Neural cell (in vitro differentiated cells): ENCODE data around the gene GPLD1. TPM values are rescaled to one million over a fixed set of nuclear protein-coding genes. Genes with fewer than 3 reads are reported as not detected.

ENCODE experiments used
- H2AFZ ChIP-seq: fragments of 200-600, 300-800 bp; sonication (generic), shearing (Covaris generic); 2 replicates; pipeline ENCODE4 v1.6.0; 2014; ENCODE audit warnings: low read depth, mild to moderate bottlenecking, antibody characterized with exemption, low read length, moderate library complexity
- H3F3A ChIP-seq: fragments of 200-600 bp; shearing (Covaris generic); 2 replicates; pipeline ENCODE4 v1.6.1; 2016; ENCODE audit warnings: mild to moderate bottlenecking, moderate library complexity, mixed read lengths, antibody characterized with exemption, low read length; ENCODE audit not compliant: insufficient read depth, poor library complexity, severe bottlenecking
- H3K27ac ChIP-seq: fragments of 200-600, 300-800 bp; sonication (generic), shearing (Covaris generic); 2 replicates; pipeline ENCODE4 v1.5.1; 2014; ENCODE audit warnings: mild to moderate bottlenecking, low read length, moderate library complexity
- H3K27me3 ChIP-seq: fragments of 300-800, 200-600 bp; sonication (generic), shearing (Covaris generic); 2 replicates; pipeline ENCODE4 v1.6.0; 2014; ENCODE audit warnings: mild to moderate bottlenecking, low read depth, low read length, moderate library complexity; ENCODE audit not compliant: insufficient read depth
- H3K36me3 ChIP-seq: fragments of 300-800, 200-600 bp; sonication (generic), shearing (Covaris generic); 2 replicates; pipeline ENCODE4 v1.5.1; 2014; ENCODE audit warnings: mild to moderate bottlenecking, antibody characterized with exemption, low read length, moderate library complexity; ENCODE audit not compliant: insufficient read depth
- H3K4me2 ChIP-seq: fragments of 300-800, 200-600 bp; sonication (generic), shearing (Covaris generic); 2 replicates; pipeline ENCODE4 v1.6.0; 2014; ENCODE audit warnings: mild to moderate bottlenecking, low read length
- H3K4me3 ChIP-seq: fragments of 300-800, 200-600 bp; sonication (generic), shearing (Covaris generic); 2 replicates; pipeline ENCODE4 v1.5.1; 2014; ENCODE audit warnings: mild to moderate bottlenecking, low read length, moderate library complexity
- H3K79me2 ChIP-seq: fragments of 200-600 bp; shearing (Covaris generic); replicated peaks from 2 replicates; pipeline ENCODE4 v1.6.0; 2014; ENCODE audit warnings: mild to moderate bottlenecking, low read length, moderate library complexity; ENCODE audit not compliant: insufficient read depth
- H3K9ac ChIP-seq: fragments of 300-800, 200-600 bp; sonication (generic), shearing (Covaris generic); 2 replicates; pipeline ENCODE4 v1.6.1; 2016; ENCODE audit warnings: mild to moderate bottlenecking, low read length, mixed read lengths
- H3K9me2 ChIP-seq: fragments of 200-600 bp; shearing (Covaris generic); 2 replicates; pipeline ENCODE4 v1.6.1; 2016; ENCODE audit warnings: mild to moderate bottlenecking, low read length, mixed read lengths; ENCODE audit not compliant: insufficient read depth
- H3K9me3 ChIP-seq: fragments of 200-600, 300-800 bp; sonication (generic), shearing (Covaris generic); 2 replicates; pipeline ENCODE4 v1.6.1; 2016; ENCODE audit warnings: mild to moderate bottlenecking, mixed run types, low read length, moderate library complexity, mixed read lengths
- H4K20me1 ChIP-seq: fragments of 200-600 bp; shearing (Covaris generic); 2 replicates; pipeline ENCODE4 v1.6.1; 2016; ENCODE audit warnings: mild to moderate bottlenecking, mixed run types; ENCODE audit not compliant: insufficient read depth
- EP300 ChIP-seq: fragments of 450-650 bp; conservative IDR thresholded peaks from 2 replicates; pipeline ENCODE4 v1.6.1; 2014; ENCODE audit warnings: antibody characterized with exemption, mild to moderate bottlenecking, moderate library complexity; ENCODE audit not compliant: poor library complexity, severe bottlenecking
- EZH2 ChIP-seq: fragments of 200-600, 300-800 bp; shearing (Covaris generic), sonication (generic); IDR thresholded peaks from 2 replicates; pipeline ENCODE4 v1.6.1; 2014; ENCODE audit warnings: antibody characterized with exemption, low read length, borderline replicate concordance, mild to moderate bottlenecking; ENCODE audit not compliant: insufficient read depth, poor library complexity, severe bottlenecking
- MXI1 ChIP-seq: fragments of 450-650 bp; conservative IDR thresholded peaks from 2 replicates; pipeline ENCODE4 v1.6.1; 2014; ENCODE audit warnings: antibody characterized with exemption, mild to moderate bottlenecking; ENCODE audit not compliant: poor library complexity, severe bottlenecking
- POLR2AphosphoS5 ChIP-seq: IDR thresholded peaks from 2 replicates; pipeline ENCODE4 v1.6.1; 2012
- RAD21 ChIP-seq: fragments of 450-650 bp; conservative IDR thresholded peaks from 2 replicates; pipeline ENCODE4 v1.6.1; 2014; ENCODE audit warnings: antibody characterized with exemption, mild to moderate bottlenecking, moderate library complexity
- SMC3 ChIP-seq: fragments of 450-650 bp; conservative IDR thresholded peaks from 2 replicates; pipeline ENCODE4 v1.6.1; 2014; ENCODE audit warnings: antibody characterized with exemption, mild to moderate bottlenecking, moderate library complexity; ENCODE audit not compliant: poor library complexity
- TAF1 ChIP-seq: IDR thresholded peaks from 2 replicates; pipeline ENCODE4 v1.6.1; 2012; ENCODE audit warnings: low read depth
- polyA plus RNA-seq: library from polyadenylated mRNA; depleted of rRNA; stranded (reverse); fragments of >200 nt; gene quantifications from 2 replicates; pipeline ENCODE4 v1.2.3, GENCODE V29; 2014
- TF ChIP-seq, protein P1 (sequence below): fragments of 450-650 bp; IDR thresholded peaks from 2 replicates; pipeline ENCODE4 v1.5.1; 2014; ENCODE audit warnings: antibody characterized with exemption, mild to moderate bottlenecking, moderate library complexity; ENCODE audit not compliant: poor library complexity, severe bottlenecking
- TF ChIP-seq, protein P2 (sequence below): IDR thresholded peaks from 2 replicates; pipeline ENCODE4 v1.6.1; 2012; ENCODE audit warnings: borderline replicate concordance

Gene GPLD1
- polyA plus RNA-seq, 1 donor from 2014 or later: 11.0 TPM

DNA sequence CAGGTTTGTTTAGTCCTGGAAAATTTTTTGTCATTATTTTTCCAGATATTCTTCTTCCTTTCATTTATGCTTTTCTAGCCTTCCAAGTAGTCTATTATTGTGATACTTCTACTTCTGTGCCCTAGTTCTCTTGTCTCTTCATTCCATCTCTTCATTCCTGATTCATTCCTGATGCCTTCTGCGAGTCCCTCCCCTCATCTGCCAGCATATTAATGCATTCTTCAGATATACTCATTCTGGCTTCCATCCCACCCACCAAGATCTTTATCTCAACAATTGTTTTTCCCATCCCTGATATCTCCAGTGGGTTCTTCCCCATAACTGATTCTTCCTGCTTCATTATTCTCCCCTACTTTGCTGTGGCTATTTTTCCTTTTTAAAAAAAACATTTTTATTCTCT, 40.6 kb upstream of the GPLD1 start:
- H3K9me3 ChIP-seq: no peaks in the 10 kb centered on the region
- H3K27ac ChIP-seq: no peak overlapping the region
- H3F3A ChIP-seq: no peaks in the 10 kb centered on the region
- H3K9ac ChIP-seq: no peak overlapping the region
- H3K9me2 ChIP-seq: no peaks in the 10 kb centered on the region
- peaks cover 13% of the 10 kb centered on the region for H3K36me3 ChIP-seq
- TF ChIP-seq, protein P1, sequence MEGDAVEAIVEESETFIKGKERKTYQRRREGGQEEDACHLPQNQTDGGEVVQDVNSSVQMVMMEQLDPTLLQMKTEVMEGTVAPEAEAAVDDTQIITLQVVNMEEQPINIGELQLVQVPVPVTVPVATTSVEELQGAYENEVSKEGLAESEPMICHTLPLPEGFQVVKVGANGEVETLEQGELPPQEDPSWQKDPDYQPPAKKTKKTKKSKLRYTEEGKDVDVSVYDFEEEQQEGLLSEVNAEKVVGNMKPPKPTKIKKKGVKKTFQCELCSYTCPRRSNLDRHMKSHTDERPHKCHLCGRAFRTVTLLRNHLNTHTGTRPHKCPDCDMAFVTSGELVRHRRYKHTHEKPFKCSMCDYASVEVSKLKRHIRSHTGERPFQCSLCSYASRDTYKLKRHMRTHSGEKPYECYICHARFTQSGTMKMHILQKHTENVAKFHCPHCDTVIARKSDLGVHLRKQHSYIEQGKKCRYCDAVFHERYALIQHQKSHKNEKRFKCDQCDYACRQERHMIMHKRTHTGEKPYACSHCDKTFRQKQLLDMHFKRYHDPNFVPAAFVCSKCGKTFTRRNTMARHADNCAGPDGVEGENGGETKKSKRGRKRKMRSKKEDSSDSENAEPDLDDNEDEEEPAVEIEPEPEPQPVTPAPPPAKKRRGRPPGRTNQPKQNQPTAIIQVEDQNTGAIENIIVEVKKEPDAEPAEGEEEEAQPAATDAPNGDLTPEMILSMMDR: no peak
- TF ChIP-seq EP300 (no peak), RAD21 (no peak), EZH2 (no peak), MXI1 (no peak)
- H3K4me2 ChIP-seq: no peak overlapping the region
- H4K20me1 ChIP-seq: no peaks in the 10 kb centered on the region
- no peaks in the 10 kb centered on the region for H3K27me3 ChIP-seq
- H3K4me3 ChIP-seq: no peak overlapping the region
- no peak overlapping the region for H2AFZ ChIP-seq
- no peaks in the 10 kb centered on the region for H3K79me2 ChIP-seq

DNA sequence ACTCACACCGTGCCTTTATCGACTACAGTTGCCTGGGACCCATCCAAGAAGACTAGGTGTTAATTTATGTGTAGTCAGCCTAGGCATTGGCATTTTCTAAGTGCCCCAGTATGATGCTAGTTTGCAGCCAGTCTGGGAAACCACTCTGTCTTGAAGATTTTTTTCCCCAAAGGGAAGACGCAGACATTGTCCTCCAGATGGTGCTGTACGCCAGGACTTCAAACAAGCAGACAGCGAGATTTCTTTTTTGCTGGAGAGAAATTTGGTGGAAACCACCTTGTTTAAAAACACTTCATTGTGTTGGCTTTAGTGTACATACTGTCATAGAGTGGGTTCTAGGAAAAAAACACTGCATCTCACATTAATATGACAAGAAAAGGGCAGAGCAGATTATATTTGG, 35.4 kb upstream of the GPLD1 start:
- no peaks in the 10 kb centered on the region for H3K9me3 ChIP-seq

More for the DNA sequence above, 35.4 kb upstream of the GPLD1 start:
- no peaks in the 10 kb centered on the region for H3F3A ChIP-seq
- no peak overlapping the region for H3K9ac ChIP-seq
- TF ChIP-seq, protein P2, sequence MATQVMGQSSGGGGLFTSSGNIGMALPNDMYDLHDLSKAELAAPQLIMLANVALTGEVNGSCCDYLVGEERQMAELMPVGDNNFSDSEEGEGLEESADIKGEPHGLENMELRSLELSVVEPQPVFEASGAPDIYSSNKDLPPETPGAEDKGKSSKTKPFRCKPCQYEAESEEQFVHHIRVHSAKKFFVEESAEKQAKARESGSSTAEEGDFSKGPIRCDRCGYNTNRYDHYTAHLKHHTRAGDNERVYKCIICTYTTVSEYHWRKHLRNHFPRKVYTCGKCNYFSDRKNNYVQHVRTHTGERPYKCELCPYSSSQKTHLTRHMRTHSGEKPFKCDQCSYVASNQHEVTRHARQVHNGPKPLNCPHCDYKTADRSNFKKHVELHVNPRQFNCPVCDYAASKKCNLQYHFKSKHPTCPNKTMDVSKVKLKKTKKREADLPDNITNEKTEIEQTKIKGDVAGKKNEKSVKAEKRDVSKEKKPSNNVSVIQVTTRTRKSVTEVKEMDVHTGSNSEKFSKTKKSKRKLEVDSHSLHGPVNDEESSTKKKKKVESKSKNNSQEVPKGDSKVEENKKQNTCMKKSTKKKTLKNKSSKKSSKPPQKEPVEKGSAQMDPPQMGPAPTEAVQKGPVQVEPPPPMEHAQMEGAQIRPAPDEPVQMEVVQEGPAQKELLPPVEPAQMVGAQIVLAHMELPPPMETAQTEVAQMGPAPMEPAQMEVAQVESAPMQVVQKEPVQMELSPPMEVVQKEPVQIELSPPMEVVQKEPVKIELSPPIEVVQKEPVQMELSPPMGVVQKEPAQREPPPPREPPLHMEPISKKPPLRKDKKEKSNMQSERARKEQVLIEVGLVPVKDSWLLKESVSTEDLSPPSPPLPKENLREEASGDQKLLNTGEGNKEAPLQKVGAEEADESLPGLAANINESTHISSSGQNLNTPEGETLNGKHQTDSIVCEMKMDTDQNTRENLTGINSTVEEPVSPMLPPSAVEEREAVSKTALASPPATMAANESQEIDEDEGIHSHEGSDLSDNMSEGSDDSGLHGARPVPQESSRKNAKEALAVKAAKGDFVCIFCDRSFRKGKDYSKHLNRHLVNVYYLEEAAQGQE: no peak
- peak; percentile 81 for TF ChIP-seq RAD21
- TF ChIP-seq SMC3: peak; percentile 85
- no peak for TF ChIP-seq POLR2AphosphoS5
- TF ChIP-seq, protein P1: peak; percentile 70
- no peak for TF ChIP-seq EP300
- TF ChIP-seq TAF1: no peak
- H3K36me3 ChIP-seq: no peaks in the 10 kb centered on the region
- no peaks in the 10 kb centered on the region for H3K79me2 ChIP-seq
- H3K9me2 ChIP-seq: no peaks in the 10 kb centered on the region
- H4K20me1 ChIP-seq: no peaks in the 10 kb centered on the region
- no peak overlapping the region for H3K27ac ChIP-seq
- H3K4me3 ChIP-seq: no peak overlapping the region
- no peaks in the 10 kb centered on the region for H3K27me3 ChIP-seq
- no peak overlapping the region for H3K4me2 ChIP-seq
- H2AFZ ChIP-seq: no peak overlapping the region
